Ramos (cell line): ENCODE measurements around the gene KLHL36.
"Not testable (repeated sequence)": the region's sequence is repeated elsewhere in the genome, so short reads cannot be mapped to it uniquely, and the experiment has no call there.

ENCODE experiments used
- in situ Hi-C: fragments of 300-500 bp; cut with MboI; formaldehyde crosslinking; loops from one replicate; pipeline ENCODE4 v1.14.3; 2022; ENCODE audit warnings: low sequenced_read_pairs; ENCODE audit not compliant: unreplicated experiment

Gene KLHL36

DNA sequence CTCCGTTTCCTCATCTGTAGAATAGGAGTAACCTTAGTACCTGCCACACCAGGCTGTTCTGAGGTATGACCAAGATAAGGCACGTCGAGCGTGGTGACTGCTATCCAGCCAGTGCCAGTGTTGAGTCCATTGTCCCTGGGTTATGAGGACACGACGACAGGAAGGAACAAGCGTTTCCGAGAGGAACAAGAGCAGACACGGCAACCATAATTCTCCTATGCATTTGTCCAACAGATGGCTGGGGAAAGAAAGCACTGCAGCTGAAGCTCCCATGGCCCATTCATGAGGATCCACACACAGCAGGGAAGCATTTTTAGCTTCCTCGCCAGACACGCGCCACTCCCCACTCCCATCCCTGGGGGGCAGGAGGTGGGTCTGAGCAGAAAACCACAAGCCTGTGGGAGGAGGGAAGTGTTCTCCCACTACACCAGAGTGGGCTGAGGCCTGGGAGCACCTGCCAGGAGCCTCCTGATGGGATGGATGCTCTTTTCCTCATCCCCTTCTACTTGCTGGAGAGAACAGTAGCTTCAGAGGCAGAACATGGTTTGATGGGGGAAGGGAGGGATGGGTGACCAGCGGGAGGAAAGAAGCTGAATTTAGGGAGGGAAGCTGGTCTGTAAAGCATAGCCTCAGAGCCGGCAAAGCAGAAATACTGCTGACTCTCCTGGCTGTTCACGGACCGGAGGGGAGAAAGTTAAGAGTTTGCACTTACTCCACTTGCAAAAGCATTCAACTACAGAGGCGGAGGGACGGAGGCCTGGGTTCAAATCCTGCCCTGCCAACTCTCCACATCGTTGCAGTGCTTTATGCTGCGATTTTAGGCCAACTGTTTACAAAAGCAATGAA lies 33.1 kb upstream of the KLHL36 start:
- in situ Hi-C loops: no loop called here

DNA sequence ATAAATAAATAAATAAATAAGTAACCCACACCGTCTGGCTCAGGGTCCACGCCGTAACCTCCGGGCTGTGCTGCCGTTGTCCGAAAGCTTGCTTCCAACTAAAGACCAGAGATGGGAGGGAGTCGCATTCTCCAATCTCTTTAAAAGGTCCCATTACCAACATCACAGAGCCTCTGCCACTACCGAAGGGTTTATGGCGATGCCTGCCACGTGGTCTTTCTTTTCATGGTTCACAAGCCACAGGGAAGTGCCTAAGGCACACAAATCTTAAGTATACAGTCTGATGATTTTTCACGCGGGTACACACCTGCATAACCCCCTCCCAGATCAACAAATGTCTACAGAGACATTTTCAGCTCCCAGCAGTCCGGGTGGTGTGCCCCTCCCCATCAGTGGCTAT lies 31.8 kb upstream of the KLHL36 start:
- in situ Hi-C loops: no loop called here

DNA sequence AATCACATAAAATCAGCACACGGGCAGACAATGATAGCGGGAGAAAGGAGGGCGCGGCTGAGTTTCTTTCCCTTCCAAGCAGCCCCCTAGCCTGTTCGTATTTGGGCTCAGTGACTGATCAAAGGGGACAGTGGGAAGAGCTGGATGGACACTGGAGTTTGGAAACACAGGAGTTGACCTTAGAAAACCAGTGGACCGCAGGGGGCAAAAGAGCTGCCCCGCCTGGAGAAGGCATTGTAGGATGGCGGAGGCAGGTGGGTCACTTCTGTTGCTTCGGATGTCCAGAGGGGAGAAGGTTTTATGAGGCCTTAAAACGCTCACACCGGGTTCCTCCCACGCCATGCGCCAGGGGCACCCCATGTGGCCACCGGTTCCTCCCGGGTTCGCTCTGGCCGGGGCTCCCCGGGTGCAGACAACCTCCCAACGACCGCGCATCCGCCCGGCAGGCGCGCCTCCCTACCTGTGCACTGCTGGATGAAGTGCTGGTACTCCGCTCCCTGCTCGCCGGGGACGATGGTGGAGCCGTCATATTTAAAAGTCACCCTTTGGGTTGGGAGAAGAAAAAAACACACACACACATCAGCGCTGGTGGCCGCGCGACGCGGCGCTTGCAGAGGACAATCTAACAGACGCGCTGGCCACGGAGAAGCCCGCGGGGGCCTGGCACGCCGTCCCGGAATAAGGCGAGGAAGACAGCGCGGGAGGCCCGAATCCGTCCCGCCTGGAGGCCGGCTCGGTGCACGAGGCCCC lies 31.1 kb upstream of the KLHL36 start:
- in situ Hi-C loops: no loop called here

DNA sequence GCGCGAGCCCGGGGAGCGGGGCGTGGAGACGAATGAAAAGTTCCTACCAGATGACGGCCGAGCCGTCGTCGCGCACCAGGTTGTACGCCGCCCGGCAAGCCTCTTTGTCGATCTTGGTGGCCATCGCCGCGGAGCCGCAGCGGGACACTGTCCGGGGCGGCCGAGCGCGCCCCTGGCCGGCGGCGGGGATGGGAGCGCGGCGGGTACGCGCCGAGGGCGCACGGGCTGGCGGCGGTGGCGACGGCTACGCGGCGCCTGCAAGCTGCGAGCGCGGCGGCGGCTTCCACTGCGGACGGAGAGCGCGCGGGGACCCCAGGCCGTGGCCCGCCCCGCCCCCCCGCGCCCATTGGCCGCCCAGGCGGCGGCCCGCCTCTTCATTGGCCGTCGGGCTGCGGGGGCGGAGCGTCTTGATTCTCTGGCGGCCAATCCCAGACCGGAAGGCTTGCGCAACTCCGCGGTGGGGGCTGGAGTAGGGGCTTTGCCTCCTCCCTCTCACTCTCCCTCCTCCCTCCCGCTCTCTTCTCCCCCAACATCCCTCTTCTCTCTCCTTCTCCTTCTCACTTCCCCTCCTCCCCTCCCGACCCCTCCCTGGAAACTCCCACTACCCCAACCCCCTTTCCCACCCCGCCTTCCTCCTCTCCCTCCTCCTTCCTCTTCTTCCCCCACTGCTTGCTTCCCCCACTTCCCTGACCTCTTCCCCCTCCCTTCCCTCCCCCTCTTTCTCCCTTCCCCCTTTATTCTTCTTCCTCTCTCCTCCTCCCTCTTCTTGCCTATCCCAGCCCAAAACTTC lies 30.3 kb upstream of the KLHL36 start, which contains the start of gene COTL1:
COTL1 (minus strand) TSS at position 288 of the 790 bp plus-strand sequence; CDS start at position 124, 164 bp downstream.
- in situ Hi-C loops: no loop called here

DNA sequence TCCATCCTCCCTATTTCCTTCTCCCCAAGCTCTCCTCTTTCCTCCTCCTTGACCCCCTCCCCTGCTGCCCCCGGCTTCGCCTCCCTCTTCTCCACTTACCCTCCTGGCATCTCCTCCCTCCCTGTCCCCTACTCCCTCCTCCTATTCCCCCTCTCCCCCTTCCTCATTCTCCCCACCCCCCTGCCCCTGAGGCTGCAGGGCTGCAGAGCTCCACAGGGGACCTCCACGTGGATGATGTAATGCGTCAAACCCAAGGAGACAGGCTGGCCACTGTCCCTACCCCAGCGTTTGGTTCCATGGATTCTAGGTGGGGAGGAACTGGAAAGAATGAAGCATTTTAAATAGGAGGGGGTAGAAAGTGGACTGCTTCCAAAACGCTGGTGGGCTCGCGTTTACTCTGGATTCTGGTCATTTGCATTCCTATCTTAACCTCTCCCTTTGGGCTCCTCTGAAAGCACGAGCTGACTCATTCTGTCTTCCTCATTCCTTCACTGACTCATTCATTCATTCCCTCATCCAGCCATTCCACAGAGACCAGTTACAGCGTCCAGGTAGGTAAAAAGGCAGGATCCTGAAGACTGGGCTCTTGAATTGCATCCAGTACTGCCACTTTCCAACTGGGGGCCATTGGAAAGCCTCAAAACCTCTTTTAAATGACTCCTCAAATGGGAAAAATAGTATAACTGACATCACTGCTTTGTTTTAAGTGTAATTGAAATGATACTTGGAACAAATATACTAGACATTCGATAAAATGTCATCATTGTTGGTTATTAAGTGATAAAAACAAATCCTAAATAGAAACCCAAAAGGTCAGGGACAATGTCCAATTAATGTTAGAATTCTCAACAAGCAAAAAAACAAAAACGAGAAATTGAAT lies 29.5 kb upstream of the KLHL36 start:
- in situ Hi-C loops: no loop called here

DNA sequence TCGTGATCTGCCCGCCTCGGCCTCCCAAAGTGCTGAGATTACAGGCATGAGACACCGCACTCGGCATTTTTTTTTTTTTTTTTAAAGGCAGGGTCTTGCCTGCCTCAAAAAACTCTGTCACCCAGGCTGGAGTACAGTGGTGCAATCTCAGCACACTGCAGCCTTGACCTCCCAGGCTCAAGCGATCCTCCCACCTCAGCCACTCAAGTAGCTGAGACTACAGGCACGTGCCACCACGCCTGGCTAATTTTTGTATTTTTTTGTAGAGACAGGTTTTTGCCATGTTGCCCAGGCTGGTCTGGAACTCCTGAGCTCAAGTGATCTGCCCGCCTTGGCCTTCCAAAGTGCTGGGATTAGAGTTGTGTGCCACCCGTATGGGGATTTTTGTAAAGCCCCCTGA lies 27.4 kb upstream of the KLHL36 start:
- in situ Hi-C loops: loop anchor here (5.0 kb wide), 2 partner anchors 106 to 109 kb away; no protein-coding TSS in a partner anchor

DNA sequence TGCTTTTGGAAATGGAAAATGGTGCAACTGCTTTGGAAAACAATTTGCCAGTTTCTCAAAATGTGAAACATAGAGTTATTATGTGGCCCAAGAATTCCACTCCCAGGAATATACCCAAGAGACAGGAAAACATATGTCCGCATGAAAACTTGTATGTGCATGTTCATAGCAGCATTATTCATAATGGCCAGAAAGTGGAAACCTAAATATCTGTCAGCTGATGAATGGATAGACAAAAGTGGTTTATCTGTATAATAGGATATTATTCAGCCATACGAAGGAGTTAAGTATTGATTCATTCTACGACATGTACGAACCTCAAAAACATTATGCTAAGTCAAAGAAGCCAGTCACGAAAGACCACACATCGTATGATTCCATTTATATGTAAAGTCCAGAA lies 22.8 kb upstream of the KLHL36 start:
- in situ Hi-C loops: no loop called here

DNA sequence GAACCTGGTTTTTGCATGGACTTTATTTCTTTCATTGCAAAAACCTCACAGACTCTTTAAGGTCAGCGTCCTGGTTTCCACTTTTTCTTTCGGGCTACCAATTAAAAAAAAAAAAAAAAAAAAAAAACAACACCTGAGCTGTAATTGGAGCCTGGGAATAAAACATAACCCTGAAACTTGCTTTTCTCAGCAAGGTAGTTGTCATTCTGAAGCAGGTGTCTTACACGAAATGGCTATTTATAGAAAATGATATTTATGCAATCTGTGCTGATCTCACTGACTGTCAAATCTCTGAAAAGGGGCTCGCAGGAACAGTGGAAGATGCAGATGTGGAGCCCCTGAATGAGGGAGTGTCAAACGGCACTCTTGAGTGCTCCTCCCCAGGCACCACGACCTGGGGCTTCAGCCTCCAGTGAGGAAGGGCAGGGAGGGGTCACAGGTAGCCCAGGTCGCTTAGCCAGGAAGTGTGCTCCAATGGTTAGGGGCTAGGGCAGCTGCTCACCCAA lies 20.0 kb upstream of the KLHL36 start:
- in situ Hi-C loops: no loop called here

DNA sequence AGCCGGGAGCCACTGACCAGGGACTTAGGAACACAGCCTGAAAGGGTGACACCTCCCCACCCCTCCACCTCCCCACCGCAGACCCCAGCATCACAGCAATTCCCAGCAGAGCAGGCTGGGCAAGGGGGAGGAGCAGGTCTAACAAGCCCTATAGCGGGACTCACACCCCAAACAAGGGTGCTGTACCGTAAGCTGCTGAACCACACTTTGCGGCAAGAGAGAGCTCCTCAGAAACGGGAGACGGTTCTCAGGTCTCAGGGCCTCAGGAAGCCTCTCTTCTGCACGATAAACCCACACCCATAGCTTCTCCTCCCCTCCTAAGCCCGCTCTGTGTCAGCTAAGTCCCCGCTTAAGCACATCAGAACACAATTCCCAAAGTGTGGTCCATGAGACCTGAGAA lies 18.7 kb upstream of the KLHL36 start:
- in situ Hi-C loops: no loop called here

DNA sequence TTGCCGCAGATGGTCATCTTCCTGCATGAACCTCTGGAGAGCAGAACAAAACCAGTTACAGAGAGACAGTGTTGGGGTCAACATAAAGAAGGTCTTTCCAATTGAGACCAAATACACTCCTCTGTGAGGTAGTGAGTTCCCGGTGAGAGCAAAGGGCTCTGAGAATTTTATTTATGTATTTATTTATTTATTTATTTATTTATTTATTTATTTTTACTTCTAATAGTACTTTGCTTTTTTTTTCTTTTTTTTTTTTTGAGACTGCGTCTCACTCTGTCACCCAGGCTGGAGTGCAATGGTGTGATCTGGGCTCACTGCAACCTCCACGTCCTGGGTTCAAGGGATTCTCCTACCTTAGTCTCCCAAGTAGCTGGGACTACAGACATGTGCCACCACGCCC lies 18.3 kb upstream of the KLHL36 start:
- in situ Hi-C loops: no loop called here

DNA sequence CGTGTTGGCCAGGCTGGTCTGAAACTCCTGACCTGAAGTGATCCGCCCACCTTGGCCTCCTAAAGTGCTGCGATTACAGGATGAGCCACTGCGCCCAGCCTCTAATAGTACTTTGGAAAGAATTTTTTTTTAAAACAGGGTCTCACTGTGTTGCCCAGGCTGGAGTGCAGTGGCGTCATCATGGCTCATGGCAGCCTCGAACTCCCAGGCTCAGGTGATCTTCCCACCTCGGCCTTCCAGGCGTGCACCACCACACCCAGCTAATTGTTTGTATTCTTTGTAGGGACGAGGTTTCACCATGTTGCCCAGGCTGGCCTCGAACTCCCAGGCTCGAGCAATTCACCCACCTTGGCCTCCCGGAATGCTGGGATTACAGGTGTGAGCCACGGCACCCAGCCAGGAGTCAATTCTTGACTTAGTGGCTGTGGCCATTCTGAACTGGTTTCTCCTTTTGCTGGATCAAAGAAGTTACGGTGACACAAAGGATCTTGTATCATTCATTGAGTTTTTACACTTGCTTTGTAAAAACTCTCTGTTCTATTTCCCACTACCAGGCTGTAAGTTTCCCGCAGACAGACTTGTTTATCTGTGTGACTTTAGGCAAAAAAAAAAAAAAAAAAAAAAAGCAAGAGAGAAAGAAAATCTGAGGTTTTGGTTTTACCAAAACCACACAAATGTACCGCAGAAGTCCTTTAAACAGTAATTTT lies 17.7 kb upstream of the KLHL36 start:
- in situ Hi-C loops: no loop called here

DNA sequence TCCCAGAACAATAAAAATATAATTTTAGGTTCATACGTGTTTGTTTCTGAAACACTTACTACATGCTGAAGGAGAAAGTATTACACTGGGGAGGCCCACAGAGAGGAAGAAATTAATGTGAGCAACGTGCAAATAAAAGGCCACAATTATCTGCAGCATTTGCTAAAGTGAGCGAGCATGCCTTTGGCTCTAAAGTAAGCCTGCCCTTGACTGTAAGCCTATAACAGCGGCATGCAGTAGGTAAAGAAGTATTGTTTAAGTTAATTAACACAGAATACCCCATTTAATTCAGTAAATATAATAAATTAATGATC lies 17.2 kb upstream of the KLHL36 start:
- in situ Hi-C loops: no loop called here

DNA sequence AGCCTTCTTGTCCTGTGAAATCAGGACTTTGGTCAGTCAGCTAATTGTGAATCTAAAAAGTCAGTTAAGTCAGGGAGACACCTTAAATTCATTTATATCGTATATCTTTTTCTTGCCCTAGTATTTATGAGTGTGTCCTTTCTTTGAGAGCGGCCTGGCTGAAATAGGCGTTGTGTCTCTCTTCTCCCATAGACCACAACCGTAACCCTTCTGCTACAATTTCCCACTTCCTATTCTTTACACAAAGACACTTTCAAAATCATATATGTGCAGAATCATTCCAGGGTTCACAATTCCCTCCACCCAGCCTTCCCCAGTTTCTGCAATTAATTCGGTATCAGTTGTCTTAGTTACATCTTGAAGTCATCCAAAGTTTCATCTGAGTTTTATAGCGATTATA lies 16.4 kb upstream of the KLHL36 start:
- in situ Hi-C loops: no loop called here

DNA sequence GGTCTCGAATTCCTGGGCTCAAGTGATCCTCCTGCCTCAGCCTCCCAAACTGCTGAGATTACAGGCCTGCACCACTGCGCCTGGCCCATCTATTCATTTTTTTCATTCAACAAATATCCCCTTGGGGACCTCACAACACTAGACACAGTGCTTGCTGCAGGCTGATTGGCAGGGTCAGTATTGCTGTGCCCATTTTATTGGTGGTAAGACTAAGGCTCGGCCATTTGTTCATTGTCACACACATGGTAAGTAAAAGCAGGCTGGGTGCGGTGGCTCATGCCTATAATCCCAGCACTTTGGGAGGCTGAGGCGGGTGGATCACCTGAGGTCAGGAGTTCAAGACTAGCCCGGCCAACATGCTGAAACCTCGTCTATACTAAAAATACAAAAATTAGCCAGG lies 15.4 kb upstream of the KLHL36 start:
- in situ Hi-C loops: not testable (repeated sequence)

DNA sequence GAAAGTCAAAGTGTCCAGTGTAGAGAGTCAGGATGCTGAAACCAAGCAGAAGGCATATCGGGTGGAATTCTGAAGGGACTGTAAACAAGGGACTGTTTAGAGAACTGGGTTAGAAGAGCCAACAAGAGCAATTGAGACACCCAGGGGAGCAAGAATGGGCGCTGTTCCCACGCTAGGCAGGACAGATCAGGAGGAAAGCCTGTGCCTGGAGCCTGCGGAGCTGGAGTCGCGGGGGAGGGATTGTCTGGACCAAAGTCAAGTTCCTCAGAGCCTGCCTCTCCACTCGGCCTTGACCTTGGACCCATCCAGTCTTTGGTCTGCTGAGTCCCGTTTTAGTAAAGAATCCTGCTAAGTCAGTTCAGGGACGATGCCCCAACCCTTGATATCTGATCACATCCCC lies 14.7 kb upstream of the KLHL36 start:
- in situ Hi-C loops: no loop called here

DNA sequence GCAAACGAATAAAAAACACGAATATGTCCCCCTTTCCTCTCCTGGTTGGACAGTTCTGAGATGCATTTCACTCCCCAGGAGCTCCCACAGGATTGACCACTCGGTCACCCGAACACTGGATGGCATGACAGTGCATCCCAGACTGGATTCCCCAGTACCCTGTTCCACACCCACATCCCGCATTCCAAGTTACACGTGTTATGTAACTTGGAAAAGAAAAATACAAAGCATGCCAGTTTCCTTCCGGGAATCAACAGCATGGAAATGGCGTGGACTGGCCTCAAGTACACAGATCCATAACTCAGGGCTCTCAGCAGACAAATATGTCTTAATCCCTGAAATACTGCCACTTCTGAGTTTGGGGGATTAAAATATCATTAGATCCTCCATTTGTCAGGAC lies 12.6 kb upstream of the KLHL36 start:
- in situ Hi-C loops: loop anchor here (5.0 kb wide), 1 partner anchor 107 kb away; no protein-coding TSS in a partner anchor

DNA sequence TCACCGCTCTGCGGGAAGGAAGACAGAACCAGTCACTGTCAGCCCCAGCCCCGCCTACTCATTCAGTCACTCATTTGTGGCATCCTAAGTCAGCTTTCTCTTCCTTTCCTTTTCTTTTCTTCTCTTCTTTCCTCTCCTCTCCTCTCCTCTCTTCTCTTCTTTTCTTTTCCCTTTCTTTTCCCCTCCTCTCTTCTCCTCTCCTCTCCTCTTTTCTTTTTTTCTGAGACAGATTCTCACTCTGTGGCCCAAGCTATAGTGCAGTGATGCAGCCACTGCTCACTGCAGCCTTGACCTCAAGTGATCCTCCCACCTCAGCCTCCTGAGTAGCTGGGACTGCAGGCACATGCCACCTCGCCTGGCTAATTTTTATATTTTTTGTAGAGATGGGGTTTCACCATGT lies 10.6 kb upstream of the KLHL36 start:
- in situ Hi-C loops: loop anchor here (5.0 kb wide), 1 partner anchor 105 kb away; no protein-coding TSS in a partner anchor

DNA sequence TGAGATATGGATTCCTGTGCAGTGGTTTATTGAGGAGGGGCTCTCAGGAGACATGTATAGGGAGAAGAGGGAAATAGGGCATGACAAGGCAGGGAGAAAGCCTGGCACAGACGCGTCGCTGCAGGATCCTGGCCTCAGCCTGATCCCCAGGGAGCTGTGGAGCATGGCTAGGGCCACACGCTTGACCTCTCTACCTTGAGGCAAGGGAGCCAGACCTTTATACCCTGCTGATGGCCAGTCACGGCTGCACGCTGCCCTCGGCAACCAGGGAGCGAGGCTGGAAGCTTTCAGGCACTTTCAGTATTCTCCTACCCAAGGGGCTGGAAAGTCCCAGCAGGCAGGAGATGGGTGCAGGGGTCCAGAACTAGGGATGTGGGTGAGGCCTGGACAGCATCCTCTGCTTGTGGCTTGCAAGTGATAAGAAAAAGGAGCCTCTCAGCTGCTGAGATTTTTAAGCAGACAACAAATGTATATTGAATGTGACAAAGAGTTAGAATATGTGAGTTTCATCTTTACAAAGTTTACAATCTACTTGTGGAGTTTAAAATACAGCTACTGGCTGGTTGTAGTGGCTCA lies 10.0 kb upstream of the KLHL36 start:
- in situ Hi-C loops: loop anchor here (5.0 kb wide), 1 partner anchor 104 kb away; no protein-coding TSS in a partner anchor

DNA sequence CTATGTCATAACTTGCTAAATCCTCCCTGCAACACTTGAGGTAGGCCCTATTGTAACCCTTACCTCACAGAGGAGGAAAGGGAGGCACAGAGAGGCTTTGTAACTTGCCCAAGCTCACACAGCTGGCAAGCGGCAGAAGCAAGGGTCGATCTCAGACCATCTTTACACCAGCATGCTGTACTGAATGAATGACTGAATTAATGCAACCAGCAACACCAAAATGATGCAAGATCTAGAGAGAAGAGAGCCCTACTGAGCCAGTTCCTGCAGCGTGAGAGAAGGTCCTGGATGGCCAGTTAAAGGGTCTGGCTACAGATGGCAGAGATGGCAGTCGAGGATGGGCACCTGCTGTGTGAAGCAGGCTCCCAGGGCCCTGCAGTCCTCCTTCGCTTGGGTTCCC lies 8.2 kb upstream of the KLHL36 start:
- in situ Hi-C loops: no loop called here
